SK-N-SH (cell line): ENCODE data around the gene PLA2G6. TPM values are rescaled to one million over a fixed set of nuclear protein-coding genes. Genes with fewer than 3 reads are reported as not detected.

Source experiments
- CTCF ChIA-PET: fragments of 300-600, 350-600 bp; formaldehyde crosslinking; extraction: SDS; loops from one replicate; lab custom pipeline; 2021; lab: Yijun Ruan, JAX
- POLR2A ChIA-PET: fragments of 350-600 bp; sonication (Branson Sonifier 250); formaldehyde crosslinking; extraction: SDS; loops from one replicate; lab custom pipeline; 2020; ENCODE audit warnings: antibody characterized with exemption, inconsistent platforms; lab: Yijun Ruan, JAX
- DNase-seq: peaks from one replicate; pipeline ENCODE4 v3.0.0; 2012
- H2AFZ ChIP-seq: fragments of 200-600 bp; sonication (generic); 2 replicates; pipeline ENCODE4 v1.8.1; 2016; ENCODE audit warnings: antibody characterized with exemption, mild to moderate bottlenecking, low read depth
- H3F3A ChIP-seq: fragments of 200-600 bp; sonication (generic); replicated peaks from 2 replicates; pipeline ENCODE3; 2016; ENCODE audit warnings: antibody characterized with exemption, mild to moderate bottlenecking; ENCODE audit not compliant: insufficient read depth
- H3K27ac ChIP-seq, 2 experiments: fragments of 200-500 bp in 1 of 2; fragments of 200-600 bp in 1 of 2; sonication (Bioruptor generic) in 1 of 2; sonication (generic), shearing (Covaris generic) in 1 of 2; 2 replicates each; pipeline versions ENCODE4 v1.5.1 to v1.6.1; 2014 to 2016; ENCODE audit warnings: low read depth in 2 of 2, inconsistent platforms in 1 of 2, low read length in 1 of 2, mild to moderate bottlenecking in 1 of 2, mixed read lengths in 1 of 2
- H3K27me3 ChIP-seq: fragments of 200-600 bp; sonication (generic), shearing (Covaris generic); 2 replicates; pipeline ENCODE4 v1.6.1; 2016; ENCODE audit warnings: mixed run types; ENCODE audit not compliant: insufficient read depth
- H3K36me3 ChIP-seq, 2 experiments: fragments of 200-500 bp in 1 of 2; fragments of 200-600 bp in 1 of 2; sonication (Bioruptor generic) in 1 of 2; sonication (generic) in 1 of 2; replicated peaks in 1 of 2; 2 replicates each; pipeline versions ENCODE3 to v1.5.1; 2014 to 2016; ENCODE audit warnings: low read length in 1 of 2, mild to moderate bottlenecking in 1 of 2; ENCODE audit not compliant: insufficient read depth in 2 of 2, control insufficient read depth in 1 of 2
- H3K4me1 ChIP-seq, 2 experiments: fragments of 200-500 bp in 1 of 2; fragments of 200-600 bp in 1 of 2; sonication (Bioruptor generic) in 1 of 2; sonication (generic), shearing (Covaris generic) in 1 of 2; 2 replicates each; pipeline versions ENCODE4 v1.5.1 to v1.6.1; 2014 to 2016; ENCODE audit warnings: low read depth in 1 of 2, low read length in 1 of 2, mixed run types in 1 of 2; ENCODE audit not compliant: insufficient read depth in 2 of 2, control insufficient read depth in 1 of 2
- H3K4me2 ChIP-seq: fragments of 200-600 bp; sonication (generic), shearing (Covaris generic); 2 replicates; pipeline ENCODE4 v1.6.1; 2017; ENCODE audit warnings: mixed run types
- H3K4me3 ChIP-seq, 2 experiments: fragments of 200-500 bp in 1 of 2; fragments of 200-600 bp in 1 of 2; sonication (Bioruptor generic) in 1 of 2; sonication (generic), shearing (Covaris generic) in 1 of 2; 2 replicates each; pipeline versions ENCODE4 v1.5.1 to v1.8.1; 2014 to 2016; ENCODE audit warnings: low read depth in 2 of 2, inconsistent platforms in 1 of 2, low read length in 1 of 2, mild to moderate bottlenecking in 1 of 2, mixed read lengths in 1 of 2, moderate library complexity in 1 of 2
- H3K79me2 ChIP-seq: fragments of 200-600 bp; sonication (generic); 2 replicates; pipeline ENCODE4 v1.8.1; 2017; ENCODE audit warnings: mild to moderate bottlenecking; ENCODE audit not compliant: insufficient read depth
- H3K9ac ChIP-seq: fragments of 200-600 bp; sonication (generic); 2 replicates; pipeline ENCODE4 v1.6.1; 2017; ENCODE audit warnings: mixed run types
- H3K9me2 ChIP-seq: fragments of 200-600 bp; sonication (generic); 2 replicates; pipeline ENCODE4 v1.6.1; 2017; ENCODE audit warnings: mixed run types
- H3K9me3 ChIP-seq: fragments of 200-600 bp; sonication (generic); 2 replicates; pipeline ENCODE4 v1.6.1; 2017; ENCODE audit warnings: mixed run types, mild to moderate bottlenecking, moderate library complexity
- H4K20me1 ChIP-seq: fragments of 200-600 bp; sonication (generic); 2 replicates; pipeline ENCODE4 v1.6.1; 2017; ENCODE audit warnings: mild to moderate bottlenecking, mixed run types; ENCODE audit not compliant: insufficient read depth
- CTCF ChIP-seq: fragments of 200-600 bp; sonication (generic); IDR thresholded peaks from 2 replicates; pipeline ENCODE4 v1.6.1; 2017; ENCODE audit warnings: antibody characterized with exemption, mild to moderate bottlenecking, moderate library complexity
- ELF1 ChIP-seq: IDR thresholded peaks from 2 replicates; pipeline ENCODE4 v1.4.0; 2012
- EP300 ChIP-seq, 2 experiments: IDR thresholded peaks; 2 replicates each; pipeline versions ENCODE4 v1.4.0 to v1.6.1; 2012; ENCODE audit warnings: borderline replicate concordance in 1 of 2, low read depth in 1 of 2, low read length in 1 of 2
- FOSL2 ChIP-seq: IDR thresholded peaks from 2 replicates; pipeline ENCODE4 v1.4.0; 2012; ENCODE audit warnings: low read depth, mild to moderate bottlenecking, moderate library complexity, borderline replicate concordance
- FOXM1 ChIP-seq: IDR thresholded peaks from 2 replicates; pipeline ENCODE4 v1.4.0; 2012; ENCODE audit warnings: low read depth, mild to moderate bottlenecking
- GABPA ChIP-seq: IDR thresholded peaks from 2 replicates; pipeline ENCODE4 v1.4.0; 2012; ENCODE audit warnings: low read depth, mild to moderate bottlenecking
- JUND ChIP-seq: IDR thresholded peaks from 2 replicates; pipeline ENCODE4 v1.4.0; 2012
- MAX ChIP-seq: IDR thresholded peaks from 2 replicates; pipeline ENCODE4 v1.4.0; 2012; ENCODE audit warnings: low read depth
- MEF2A ChIP-seq: IDR thresholded peaks from 2 replicates; pipeline ENCODE4 v1.4.0; 2012; ENCODE audit warnings: low read depth, borderline replicate concordance
- MXI1 ChIP-seq: IDR thresholded peaks from 2 replicates; pipeline ENCODE4 v1.6.1; 2012; ENCODE audit warnings: mild to moderate bottlenecking, low read depth, low read length, improper control_type of control experiment
- NFIC ChIP-seq: IDR thresholded peaks from 2 replicates; pipeline ENCODE4 v1.4.0; 2012; ENCODE audit warnings: borderline replicate concordance
- PBX3 ChIP-seq: IDR thresholded peaks from 2 replicates; pipeline ENCODE4; 2012
- RAD21 ChIP-seq: IDR thresholded peaks from 2 replicates; pipeline ENCODE4 v1.6.1; 2012; ENCODE audit warnings: mild to moderate bottlenecking, low read length
- REST ChIP-seq: IDR thresholded peaks from 2 replicates; pipeline ENCODE4 v1.6.1; 2012; ENCODE audit warnings: mild to moderate bottlenecking, low read depth, low read length, moderate library complexity
- RFX5 ChIP-seq: IDR thresholded peaks from 2 replicates; pipeline ENCODE4 v1.6.1; 2012; ENCODE audit warnings: mild to moderate bottlenecking, improper control_type of control experiment, low read length
- SIN3A ChIP-seq: IDR thresholded peaks from 2 replicates; pipeline ENCODE4 v1.6.1; 2012; ENCODE audit warnings: low read depth, mild to moderate bottlenecking, low read length, moderate library complexity, borderline replicate concordance
- TAF1 ChIP-seq: IDR thresholded peaks from 2 replicates; pipeline ENCODE4 v1.6.1; 2012; ENCODE audit warnings: low read depth, mild to moderate bottlenecking, low read length, moderate library complexity, borderline replicate concordance
- TCF12 ChIP-seq: IDR thresholded peaks from 2 replicates; pipeline ENCODE4 v1.4.0; 2012
- USF1 ChIP-seq: IDR thresholded peaks from 2 replicates; pipeline ENCODE4 v1.4.0; 2012; ENCODE audit warnings: low read depth, borderline replicate concordance
- ZBTB33 ChIP-seq: IDR thresholded peaks from 2 replicates; pipeline ENCODE4 v1.4.0; 2012; ENCODE audit warnings: low read depth, borderline replicate concordance
- WGBS: methylation state at CpG from one replicate; pipeline ENCODE4 v1.1.6; 2017; ENCODE audit warnings: low lambda C conversion rate; 5-methylcytosine and 5-hydroxymethylcytosine counted together
- polyA plus RNA-seq, 3 experiments: library from polyadenylated mRNA; depleted of rRNA; stranded (reverse); fragments of >200 nt; gene quantifications; 2 replicates each; pipeline ENCODE4 v1.2.3, GENCODE V29; 2012

PLA2G6 gene
- polyA plus RNA-seq, 1 of the 3 experiments (the other 2 are of a cell fraction): 10.5 TPM

GRCh38 chr22:38141217-38141973, 40.2 kb downstream of the PLA2G6 start (continued):
- no peak for TF ChIP-seq SIN3A
- TF ChIP-seq ELF1: no peak
- no peak for TF ChIP-seq USF1

- CTCF ChIA-PET: interaction anchor here (1.1 kb wide), 1 partner anchor 25 kb away, joined by 3 read pairs; no protein-coding TSS in a partner anchor
- WGBS: 94% methylated on average over 5 of the region's 11 CpGs
Observed at GRCh38 chr22:38139901-38140300, 41.7 kb downstream of the PLA2G6 start.

More at GRCh38 chr22:38139901-38140300, 41.7 kb downstream of the PLA2G6 start:
- Histone ChIP-seq H3K79me2 (no peaks in the 10 kb centered on the region), H3K9me2 (no peaks in the 10 kb centered on the region), H2AFZ (no peak overlapping the region), H3K4me2 (no peak overlapping the region), H4K20me1 (no peaks in the 10 kb centered on the region), H3K36me3 (no peaks in the 10 kb centered on the region), H3K27ac (no peak overlapping the region), H3K27me3 (no peaks in the 10 kb centered on the region), H3K4me3 (no peak overlapping the region), H3F3A (no peaks in the 10 kb centered on the region), H3K4me1 (peaks cover 0 to 4% of the 10 kb centered on the region in 2 experiments; a peak in 1 of 4 replicates), H3K9ac (no peak overlapping the region), H3K9me3 (no peaks in the 10 kb centered on the region)
- POLR2A ChIA-PET: no interaction called here
- no peak for DNase-seq
- TF ChIP-seq MAX: no peak
- TF ChIP-seq RAD21: no peak
- no peak for TF ChIP-seq SIN3A
- no peak for TF ChIP-seq MEF2A
- TF ChIP-seq ZBTB33: no peak
- TF ChIP-seq TCF12: no peak
- no peak for TF ChIP-seq NFIC
- no peak for TF ChIP-seq JUND
- TF ChIP-seq ELF1: no peak
- TF ChIP-seq CTCF: no peak
- TF ChIP-seq REST: no peak
- no peak for TF ChIP-seq FOXM1
- TF ChIP-seq EP300 (IDR thresholded peaks at IDR 0.05; ENCODE audit: borderline replicate concordance in 1 of 2, low read depth in 1 of 2, low read length in 1 of 2): no peak
- TF ChIP-seq FOSL2: no peak
- TF ChIP-seq TAF1: no peak
- TF ChIP-seq RFX5: no peak
- TF ChIP-seq MXI1: no peak
- no peak for TF ChIP-seq GABPA
- TF ChIP-seq PBX3: no peak
